IMR-90 (cell line): ENCODE data around the gene HECW1. TPM values are rescaled to one million over a fixed set of nuclear protein-coding genes. Genes with fewer than 3 reads are reported as not detected.

ENCODE experiments used
- ATAC-seq: fragments of 200-7000 bp; cut with Tn5 transposase; 2 replicates; pipeline ENCODE4 v1.9.1; 2020; ENCODE audit warnings: low read depth, mild to moderate bottlenecking, moderate library complexity
- BruUV-seq: library from RNA; stranded (reverse); fragments of 400-500 nt; replicated peaks from 2 replicates; lab custom pipeline; 2021; lab: Mats Ljungman, UMichigan
- CTCF ChIA-PET: fragments of 300-600 bp; formaldehyde crosslinking; extraction: SDS; loops from one replicate; lab custom pipeline; 2021; ENCODE audit warnings: antibody characterized with exemption; lab: Yijun Ruan, JAX
- POLR2A ChIA-PET: fragments of 300-600 bp; sonication (Branson Sonifier 250); formaldehyde crosslinking; loops from one replicate; lab custom pipeline; 2022; ENCODE audit warnings: antibody characterized with exemption; ENCODE audit not compliant: unreplicated experiment; lab: Charles Lee
- DNase-seq: peaks from one replicate; pipeline ENCODE4 v3.0.0; 2013
- H2AFZ ChIP-seq: replicated peaks from 2 replicates; pipeline ENCODE3; 2013; ENCODE audit warnings: low read length, mild to moderate bottlenecking; ENCODE audit not compliant: poor library complexity
- H2AK5ac ChIP-seq: 2 replicates; pipeline ENCODE4 v1.6.1; 2013; ENCODE audit warnings: low read depth, low read length, inconsistent platforms
- H2AK9ac ChIP-seq: replicated peaks from 2 replicates; pipeline ENCODE3; 2013; ENCODE audit warnings: mild to moderate bottlenecking, low read depth, low read length, moderate library complexity; ENCODE audit not compliant: poor library complexity
- H2BK120ac ChIP-seq: 2 replicates; pipeline ENCODE4 v1.6.1; 2013; ENCODE audit warnings: low read depth, low read length, inconsistent platforms
- H2BK15ac ChIP-seq: 3 replicates; pipeline ENCODE4 v1.6.1; 2013; ENCODE audit warnings: low read depth, low read length, inconsistent platforms
- H2BK20ac ChIP-seq: 2 replicates; pipeline ENCODE4 v1.6.1; 2013; ENCODE audit warnings: low read depth, mild to moderate bottlenecking, inconsistent platforms, low read length, moderate library complexity
- H2BK5ac ChIP-seq: 2 replicates; pipeline ENCODE4 v1.6.1; 2013; ENCODE audit warnings: mild to moderate bottlenecking, low read depth, low read length, inconsistent platforms; ENCODE audit not compliant: poor library complexity, severe bottlenecking
- H3K14ac ChIP-seq: replicated peaks from 2 replicates; pipeline ENCODE4 v1.6.1; 2013; ENCODE audit warnings: low read depth, low read length, inconsistent platforms
- H3K18ac ChIP-seq: 2 replicates; pipeline ENCODE4 v1.6.1; 2013; ENCODE audit warnings: low read depth, low read length, control low read depth
- H3K23ac ChIP-seq: 2 replicates; pipeline ENCODE4 v1.6.1; 2013; ENCODE audit warnings: low read depth, low read length, inconsistent platforms
- H3K27ac ChIP-seq: 2 replicates; pipeline ENCODE4 v1.5.1; 2013; ENCODE audit warnings: mild to moderate bottlenecking, control low read depth, low read length; ENCODE audit not compliant: insufficient read depth
- H3K27me3 ChIP-seq: 2 replicates; pipeline ENCODE4 v1.6.1; 2013; ENCODE audit warnings: low read length; ENCODE audit not compliant: control insufficient read depth, insufficient read depth
- H3K36me3 ChIP-seq: 2 replicates; pipeline ENCODE4 v1.6.1; 2013; ENCODE audit warnings: low read length, mixed read lengths; ENCODE audit not compliant: control insufficient read depth, insufficient read depth
- H3K4ac ChIP-seq: 2 replicates; pipeline ENCODE4 v1.6.1; 2013; ENCODE audit warnings: low read depth, low read length, inconsistent platforms
- H3K4me1 ChIP-seq: 2 replicates; pipeline ENCODE4 v1.6.1; 2013; ENCODE audit warnings: low read length, mixed read lengths; ENCODE audit not compliant: control insufficient read depth, insufficient read depth
- H3K4me2 ChIP-seq: 2 replicates; pipeline ENCODE4 v1.6.1; 2013; ENCODE audit warnings: low read depth, mild to moderate bottlenecking, control low read depth, low read length, moderate library complexity
- H3K4me3 ChIP-seq: 2 replicates; pipeline ENCODE4 v1.5.1; 2013; ENCODE audit warnings: low read depth, mild to moderate bottlenecking, control low read depth, low read length, moderate library complexity; ENCODE audit not compliant: insufficient read depth
- H3K56ac ChIP-seq: 2 replicates; pipeline ENCODE4 v1.6.1; 2013; ENCODE audit warnings: low read length, inconsistent platforms; ENCODE audit not compliant: insufficient read depth; ENCODE audit errors: extremely low read depth
- H3K79me1 ChIP-seq, 2 experiments: 2 replicates each; pipeline ENCODE4 v1.6.1; 2013; ENCODE audit warnings: low read length in 2 of 2, inconsistent platforms in 1 of 2, low read depth in 1 of 2
- H3K9ac ChIP-seq: 2 replicates; pipeline ENCODE4 v1.6.1; 2013; ENCODE audit warnings: low read depth, low read length, control low read depth
- H3K9me1 ChIP-seq: 2 replicates; pipeline ENCODE4 v1.6.1; 2013; ENCODE audit warnings: low read length, inconsistent platforms; ENCODE audit not compliant: insufficient read depth
- H3K9me3 ChIP-seq: 2 replicates; pipeline ENCODE4 v1.6.1; 2013; ENCODE audit warnings: low read length; ENCODE audit not compliant: control insufficient read depth, insufficient read depth
- H4K20me1 ChIP-seq: 2 replicates; pipeline ENCODE4 v1.6.1; 2013; ENCODE audit warnings: low read length, inconsistent platforms; ENCODE audit not compliant: insufficient read depth
- H4K5ac ChIP-seq: 2 replicates; pipeline ENCODE4 v1.6.1; 2013; ENCODE audit warnings: mild to moderate bottlenecking, low read depth, low read length, control low read depth
- H4K8ac ChIP-seq, 2 experiments: 2 replicates each; pipeline ENCODE4 v1.6.1; 2013; ENCODE audit warnings: low read depth in 2 of 2, low read length in 2 of 2, control low read depth in 1 of 2, inconsistent platforms in 1 of 2
- H4K91ac ChIP-seq: 2 replicates; pipeline ENCODE4 v1.6.1; 2013; ENCODE audit warnings: low read depth, low read length, inconsistent platforms; ENCODE audit not compliant: insufficient read depth
- BHLHE40 ChIP-seq: fragments of 150-350 bp; IDR thresholded peaks from 2 replicates; pipeline ENCODE4 v1.6.1; 2016; ENCODE audit warnings: mild to moderate bottlenecking, low read depth, low read length
- CEBPB ChIP-seq: IDR thresholded peaks from 2 replicates; pipeline ENCODE4 v1.6.1; 2012; ENCODE audit warnings: low read depth, low read length, improper control_type of control experiment
- CHD1 ChIP-seq: IDR thresholded peaks from 2 replicates; pipeline ENCODE4 v1.6.1; 2012; ENCODE audit warnings: low read depth, low read length, improper control_type of control experiment
- FOS ChIP-seq: fragments of 150-350 bp; IDR thresholded peaks from 2 replicates; pipeline ENCODE4 v1.6.1; 2016; ENCODE audit warnings: low read depth, low read length
- MAFK ChIP-seq: IDR thresholded peaks from 2 replicates; pipeline ENCODE4 v1.6.1; 2012; ENCODE audit warnings: low read depth, low read length, improper control_type of control experiment
- MAZ ChIP-seq: IDR thresholded peaks from 2 replicates; pipeline ENCODE4 v1.6.1; 2012; ENCODE audit warnings: low read depth, mild to moderate bottlenecking, low read length, improper control_type of control experiment, moderate library complexity, borderline replicate concordance
- MXI1 ChIP-seq: IDR thresholded peaks from 2 replicates; pipeline ENCODE4 v1.6.1; 2012; ENCODE audit warnings: low read depth, mild to moderate bottlenecking, low read length, moderate library complexity, borderline replicate concordance
- NFE2L2 ChIP-seq: fragments of 150-350 bp; IDR thresholded peaks from 2 replicates; pipeline ENCODE4 v1.6.1; 2016; ENCODE audit warnings: low read depth, mild to moderate bottlenecking, low read length
- POLR2A ChIP-seq: IDR thresholded peaks from 2 replicates; pipeline ENCODE4 v1.6.1; 2012; ENCODE audit warnings: mild to moderate bottlenecking, low read depth, low read length
- RAD21 ChIP-seq: IDR thresholded peaks from 2 replicates; pipeline ENCODE4 v1.6.1; 2012; ENCODE audit warnings: low read length, improper control_type of control experiment
- RCOR1 ChIP-seq: IDR thresholded peaks from 2 replicates; pipeline ENCODE4 v1.6.1; 2012; ENCODE audit warnings: mild to moderate bottlenecking, low read length, improper control_type of control experiment; ENCODE audit not compliant: insufficient replicate concordance
- RFX5 ChIP-seq: IDR thresholded peaks from 2 replicates; pipeline ENCODE4 v1.8.0; 2012; ENCODE audit warnings: low read depth, mild to moderate bottlenecking, low read length, moderate library complexity
- SMC3 ChIP-seq: fragments of 150-350 bp; IDR thresholded peaks from 2 replicates; pipeline ENCODE4 v1.6.1; 2016; ENCODE audit warnings: low read depth, mild to moderate bottlenecking, antibody characterized with exemption, low read length, moderate library complexity
- USF2 ChIP-seq: fragments of 150-350 bp; IDR thresholded peaks from 2 replicates; pipeline ENCODE4 v1.6.1; 2017; ENCODE audit warnings: mild to moderate bottlenecking, antibody characterized with exemption, low read length, low read depth
- WGBS, 2 experiments: methylation state at CpG; one replicate each; pipeline versions ENCODE4 v1.1.5 to v1.1.7; 2013; ENCODE audit warnings: missing lambda C conversion rate in 2 of 2; ENCODE audit not compliant: insufficient read length in 1 of 2; ENCODE audit errors: extremely low coverage in 2 of 2; 5-methylcytosine and 5-hydroxymethylcytosine counted together
- dilution Hi-C: fragments of 300-500 bp; cut with HindIII; formaldehyde crosslinking; loops from one replicate; pipeline ENCODE4 v1.14.3; 2018; ENCODE audit warnings: low sequenced_read_pairs; ENCODE audit not compliant: unreplicated experiment
- in situ Hi-C: fragments of 300-500 bp; cut with MboI; formaldehyde crosslinking; loops from 3 replicates; pipeline ENCODE4 v1.14.3; 2019; ENCODE audit warnings: low sequenced_read_pairs, inconsistent platforms, mixed read lengths
- intact Hi-C: fragments of 100-400 bp; cut with micrococcal nuclease; formaldehyde crosslinking; loops from 2 replicates; pipeline ENCODE4 v1.10.0; 2022
- polyA plus RNA-seq, 3 experiments: library from polyadenylated mRNA; depleted of rRNA; stranded (reverse); fragments of >200 nt; gene quantifications; 2 replicates each; pipeline ENCODE4 v1.2.3, GENCODE V29; 2012; ENCODE audit warnings: low replicate concordance in 1 of 3
- total RNA-seq: library from RNA; depleted of rRNA; stranded (reverse); fragments of >200 nt; gene quantifications from 2 replicates; pipeline ENCODE4 v1.2.3, GENCODE V29; 2012
- TF ChIP-seq, protein P1 (sequence below): conservative IDR thresholded peaks from 2 replicates; pipeline ENCODE4 v1.5.1; 2012; ENCODE audit warnings: mild to moderate bottlenecking, low read depth, low read length, improper control_type of control experiment
- TF ChIP-seq, protein P2 (sequence below): fragments of 150-350 bp; IDR thresholded peaks from 2 replicates; pipeline ENCODE4 v1.6.1; 2016; ENCODE audit warnings: low read depth, mild to moderate bottlenecking, low read length, moderate library complexity, borderline replicate concordance

The HECW1 gene
- total and polyA plus RNA-seq, 2 of the 4 experiments (the other 2 are of a cell fraction): 0.56 to 1.3 TPM

DNA sequence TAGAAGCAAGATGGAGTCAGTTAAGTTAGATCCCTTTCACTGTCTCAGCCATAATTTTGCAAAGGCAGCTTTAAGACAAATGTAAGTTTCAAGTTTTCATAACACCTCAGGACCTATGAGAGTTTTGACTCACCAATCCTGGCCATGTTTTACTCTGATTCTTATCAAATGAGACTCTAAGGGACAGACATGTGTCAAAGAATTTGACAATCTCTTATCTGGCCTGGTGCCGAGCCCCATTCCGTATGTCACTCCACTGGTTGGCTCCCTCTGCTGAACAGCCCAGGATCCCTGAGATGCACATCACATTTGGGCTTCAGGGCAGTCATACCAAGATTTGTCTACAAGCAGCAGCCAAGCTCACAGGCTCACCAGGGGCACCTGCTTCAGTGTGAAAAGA, 282.9 kb downstream of the HECW1 start:
- no peak overlapping the region for H2AK9ac ChIP-seq
- H3K14ac ChIP-seq: no peak overlapping the region
- H4K5ac ChIP-seq: no peak overlapping the region
- no peak overlapping the region for H3K18ac ChIP-seq
- H3K23ac ChIP-seq: no peak overlapping the region
- H3K36me3 ChIP-seq: no peaks in the 10 kb centered on the region
- H2BK20ac ChIP-seq: no peak overlapping the region
- no peaks in the 10 kb centered on the region for H3K79me1 ChIP-seq
- ChIA-PET CTCF (no interaction called here), POLR2A (no interaction called here)
- no peak overlapping the region for H4K91ac ChIP-seq
- DNase-seq (no peak), ATAC-seq (no peak)
- no peak overlapping the region for H3K56ac ChIP-seq
- no peak overlapping the region for H4K8ac ChIP-seq
- 94% methylated on average over 2 of the region's 2 CpGs; no CpG with 5 or more reads in 1 of the 2 experiments for WGBS, 2 experiments
- BruUV-seq: no TSS peak
- no peak overlapping the region for H3K9ac ChIP-seq
- H3K4ac ChIP-seq: no peak overlapping the region
- no peak overlapping the region for H2BK15ac ChIP-seq
- H3K9me3 ChIP-seq: no peaks in the 10 kb centered on the region
- no peaks in the 10 kb centered on the region for H4K20me1 ChIP-seq
- H3K9me1 ChIP-seq: no peaks in the 10 kb centered on the region
- H2BK120ac ChIP-seq: no peak overlapping the region
- no peak overlapping the region for H2AFZ ChIP-seq
- H3K27me3 ChIP-seq: no peaks in the 10 kb centered on the region; the same call in 1 of the 2 replicates
- intact Hi-C loops (no loop called here), dilution Hi-C loops (no loop called here), in situ Hi-C loops (no loop called here)
- no peaks in the 10 kb centered on the region for H3K4me1 ChIP-seq
- H3K4me2 ChIP-seq: no peak overlapping the region
- no peak overlapping the region for H2BK5ac ChIP-seq
- no peak overlapping the region for H3K27ac ChIP-seq
- H3K4me3 ChIP-seq: no peak overlapping the region
- no peak overlapping the region for H2AK5ac ChIP-seq
- TF ChIP-seq MAZ (no peak), USF2 (no peak), BHLHE40 (no peak), POLR2A (no peak), SMC3 (no peak), RFX5 (no peak), RCOR1 (no peak), CHD1 (no peak), NFE2L2 (no peak), MAFK (no peak), CEBPB (no peak), FOS (no peak), RAD21 (no peak), MXI1 (no peak)
- TF ChIP-seq, protein P1, sequence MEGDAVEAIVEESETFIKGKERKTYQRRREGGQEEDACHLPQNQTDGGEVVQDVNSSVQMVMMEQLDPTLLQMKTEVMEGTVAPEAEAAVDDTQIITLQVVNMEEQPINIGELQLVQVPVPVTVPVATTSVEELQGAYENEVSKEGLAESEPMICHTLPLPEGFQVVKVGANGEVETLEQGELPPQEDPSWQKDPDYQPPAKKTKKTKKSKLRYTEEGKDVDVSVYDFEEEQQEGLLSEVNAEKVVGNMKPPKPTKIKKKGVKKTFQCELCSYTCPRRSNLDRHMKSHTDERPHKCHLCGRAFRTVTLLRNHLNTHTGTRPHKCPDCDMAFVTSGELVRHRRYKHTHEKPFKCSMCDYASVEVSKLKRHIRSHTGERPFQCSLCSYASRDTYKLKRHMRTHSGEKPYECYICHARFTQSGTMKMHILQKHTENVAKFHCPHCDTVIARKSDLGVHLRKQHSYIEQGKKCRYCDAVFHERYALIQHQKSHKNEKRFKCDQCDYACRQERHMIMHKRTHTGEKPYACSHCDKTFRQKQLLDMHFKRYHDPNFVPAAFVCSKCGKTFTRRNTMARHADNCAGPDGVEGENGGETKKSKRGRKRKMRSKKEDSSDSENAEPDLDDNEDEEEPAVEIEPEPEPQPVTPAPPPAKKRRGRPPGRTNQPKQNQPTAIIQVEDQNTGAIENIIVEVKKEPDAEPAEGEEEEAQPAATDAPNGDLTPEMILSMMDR: no peak
- TF ChIP-seq, protein P2, sequence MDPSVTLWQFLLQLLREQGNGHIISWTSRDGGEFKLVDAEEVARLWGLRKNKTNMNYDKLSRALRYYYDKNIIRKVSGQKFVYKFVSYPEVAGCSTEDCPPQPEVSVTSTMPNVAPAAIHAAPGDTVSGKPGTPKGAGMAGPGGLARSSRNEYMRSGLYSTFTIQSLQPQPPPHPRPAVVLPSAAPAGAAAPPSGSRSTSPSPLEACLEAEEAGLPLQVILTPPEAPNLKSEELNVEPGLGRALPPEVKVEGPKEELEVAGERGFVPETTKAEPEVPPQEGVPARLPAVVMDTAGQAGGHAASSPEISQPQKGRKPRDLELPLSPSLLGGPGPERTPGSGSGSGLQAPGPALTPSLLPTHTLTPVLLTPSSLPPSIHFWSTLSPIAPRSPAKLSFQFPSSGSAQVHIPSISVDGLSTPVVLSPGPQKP: no peak
